Daoy (cell line): Measurements from ENCODE around the gene TEX29. TPM values are rescaled to one million over a fixed set of nuclear protein-coding genes. Genes with fewer than 3 reads are reported as not detected.
A peak's percentile ranks its signal among the peaks of the same experiment; 100 is the strongest.

Source experiments
- DNase-seq: peaks from one replicate; pipeline ENCODE4 v3.0.0-alpha.2; 2015; ENCODE audit warnings: low read depth
- total RNA-seq: library from RNA; depleted of rRNA; stranded (reverse); fragments of >200 nt; shearing (Covaris generic); gene quantifications from 2 replicates; pipeline ENCODE4 v1.2.3, GENCODE V29; 2014

Gene TEX29
- total RNA-seq, 1 experiment from 2014 or later: not detected

DNA sequence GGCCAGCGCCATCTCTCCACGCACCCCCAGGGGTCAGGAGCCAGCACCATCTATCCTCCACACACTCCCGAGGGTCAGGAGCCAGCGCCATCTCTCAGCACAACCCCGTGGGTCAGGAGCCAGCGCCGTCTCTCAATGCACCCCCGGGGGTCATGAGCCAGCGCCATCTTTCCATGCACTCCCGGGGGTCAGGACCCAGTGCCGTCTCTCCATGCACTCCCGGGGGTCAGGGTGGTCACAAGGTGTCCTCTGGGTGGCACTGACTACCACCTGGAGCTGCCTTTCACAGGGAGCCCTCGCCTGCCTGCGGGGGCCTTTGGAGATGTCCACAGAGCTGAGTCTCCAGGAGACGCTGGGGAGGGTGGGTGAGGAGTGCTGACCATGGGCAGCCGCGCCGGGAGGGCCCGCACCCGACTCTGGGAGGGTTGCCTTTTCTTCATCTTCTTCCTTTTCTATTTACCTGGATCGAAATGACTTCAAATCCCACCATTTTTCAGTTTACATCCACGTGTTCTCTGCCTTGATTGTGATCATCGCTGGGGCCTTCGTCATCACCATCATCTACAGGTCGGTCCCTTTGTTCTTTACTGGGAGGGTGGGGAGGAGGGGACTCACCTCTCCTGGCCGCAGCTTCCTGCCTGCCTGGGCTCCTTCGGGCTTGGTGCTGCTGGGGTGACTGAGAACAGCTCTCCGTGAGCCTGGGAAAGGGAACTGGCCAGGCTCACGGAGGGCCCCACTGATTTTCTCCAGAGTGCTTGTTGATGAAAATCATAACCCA lies 19.1 kb downstream of the TEX29 start:
- DNase-seq: no peak

- DNase-seq: no peak
These were observed 21.4 kb downstream of the TEX29 start for GRCh38 chr13:111341886-111342285.

GRCh38 chr13:111342721-111343120 lies 22.3 kb downstream of the TEX29 start:
- DNase-seq: no peak

- DNase-seq: no peak
These were observed 22.9 kb downstream of the TEX29 start for GRCh38 chr13:111343186-111343805.

DNA sequence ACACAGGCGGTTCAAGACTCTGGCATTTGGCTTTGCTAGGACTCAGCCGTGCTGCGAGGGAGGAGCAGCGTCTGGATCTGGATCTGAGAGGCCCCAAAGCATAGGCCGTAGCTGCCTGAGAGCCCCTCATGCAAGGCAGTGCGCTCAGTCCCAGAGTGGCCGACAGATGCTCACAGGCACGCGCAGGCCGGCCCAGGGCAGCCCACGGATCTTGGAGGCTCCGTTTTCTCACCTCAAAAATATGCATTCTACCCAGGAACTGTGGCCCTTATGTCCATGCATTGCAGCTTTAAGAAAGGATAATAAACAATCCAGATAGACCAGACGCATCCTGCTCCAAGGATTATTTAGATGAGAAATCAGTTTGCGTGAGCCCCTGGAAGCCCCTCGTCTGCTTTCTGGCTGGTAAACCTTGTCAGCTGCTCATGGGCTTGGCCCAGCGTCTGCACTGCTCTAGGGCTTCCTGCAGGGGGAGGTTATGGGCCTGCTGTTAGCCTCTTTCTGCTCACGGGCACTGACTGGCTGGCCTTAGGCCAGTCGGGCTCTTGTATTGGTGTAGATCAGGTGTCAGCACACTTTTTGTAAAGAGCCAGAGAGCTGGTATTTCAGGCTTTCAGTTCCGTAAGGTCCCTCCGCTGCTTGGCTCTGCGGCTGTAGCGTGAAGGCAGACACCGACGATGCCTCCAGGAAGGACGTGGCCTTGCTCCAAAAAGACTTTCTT lies 24.2 kb downstream of the TEX29 start:
- DNase-seq: peak; percentile 52

DNA sequence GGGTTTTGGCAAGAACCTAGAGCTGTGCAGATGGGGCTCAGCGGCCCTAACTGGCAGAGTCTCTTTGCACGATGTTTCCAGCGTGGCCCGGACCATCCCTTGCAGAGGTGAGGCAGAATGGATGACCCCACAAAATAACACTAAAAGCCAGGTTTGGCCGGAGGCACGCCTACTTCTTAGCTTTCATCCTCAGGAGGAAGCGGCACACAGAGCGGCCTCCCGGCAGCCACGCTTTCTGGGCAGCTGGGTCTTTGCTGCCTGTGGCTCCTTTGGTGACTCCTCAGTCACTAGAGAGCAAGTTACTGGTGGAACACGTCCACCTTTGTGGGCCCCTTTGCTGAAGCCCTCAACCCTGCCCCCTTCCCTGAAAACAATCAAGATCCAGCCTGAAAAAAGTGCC lies 25.2 kb downstream of the TEX29 start:
- DNase-seq: no peak

- no peak for DNase-seq
These were observed 25.7 kb downstream of the TEX29 start for GRCh38 chr13:111346101-111346680.

GRCh38 chr13:111347438-111347837 lies 27.0 kb downstream of the TEX29 start:
- no peak for DNase-seq

GRCh38 chr13:111353508-111353907 lies 33.1 kb downstream of the TEX29 start:
- DNase-seq: no peak

- DNase-seq: no peak
These were observed 34.3 kb downstream of the TEX29 start for GRCh38 chr13:111354789-111355188.

- no peak for DNase-seq
These were observed 36.4 kb downstream of the TEX29 start for GRCh38 chr13:111356795-111357194.

DNA sequence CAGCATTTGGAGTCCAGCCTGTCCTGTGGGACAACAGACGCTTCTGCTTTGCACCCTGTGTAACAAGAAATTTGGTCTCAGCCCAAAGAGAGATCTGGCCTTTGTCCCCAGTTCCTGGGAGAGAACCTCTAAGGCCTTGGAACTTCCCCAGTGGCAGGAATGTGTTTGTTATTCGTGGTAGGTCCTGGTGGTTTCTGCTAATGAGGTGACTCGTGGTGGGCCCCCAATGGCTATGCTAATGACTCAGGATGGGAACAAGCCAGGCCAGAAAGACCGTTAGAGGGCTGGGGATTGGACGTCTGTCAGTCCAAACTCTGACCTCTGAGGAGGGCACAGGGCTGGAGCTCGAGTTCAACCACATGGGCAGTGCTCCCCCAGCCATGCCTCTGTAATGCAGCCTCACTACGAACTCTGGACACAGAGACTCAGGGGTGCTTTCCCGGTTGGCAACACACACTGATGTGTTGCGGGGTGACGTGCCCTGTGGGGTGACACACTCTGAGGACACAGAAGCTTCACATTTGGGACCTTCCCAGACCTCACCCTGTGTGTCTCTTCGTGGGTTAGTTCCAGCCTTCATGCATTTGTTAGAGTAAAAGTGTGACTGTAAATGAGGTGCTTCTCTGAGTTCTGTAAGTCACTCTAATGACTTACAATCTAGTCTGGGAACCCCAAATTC lies 38.9 kb downstream of the TEX29 start:
- DNase-seq: peak; percentile 53

DNA sequence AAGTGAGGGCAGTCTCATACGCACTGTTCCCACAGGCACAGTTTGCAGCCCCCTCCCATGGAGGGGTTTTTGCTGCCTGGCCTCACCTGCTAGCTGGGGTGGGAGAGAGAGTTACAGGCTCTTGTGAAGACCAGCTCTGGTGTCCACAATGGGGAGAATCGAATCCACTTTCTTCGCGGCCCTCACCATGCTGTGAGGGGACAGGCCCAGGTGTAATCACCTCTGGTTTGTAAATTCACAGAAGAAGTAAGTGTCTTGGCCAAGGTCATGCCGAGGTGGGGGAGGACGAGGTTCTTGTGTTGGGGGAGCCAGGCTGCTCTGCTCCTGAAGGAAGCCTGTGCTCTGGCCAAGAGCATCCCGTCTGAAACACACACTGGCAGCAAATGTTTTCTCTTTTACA lies 39.5 kb downstream of the TEX29 start:
- no peak for DNase-seq

GRCh38 chr13:111360452-111360851 lies 40.0 kb downstream of the TEX29 start:
- no peak for DNase-seq

DNA sequence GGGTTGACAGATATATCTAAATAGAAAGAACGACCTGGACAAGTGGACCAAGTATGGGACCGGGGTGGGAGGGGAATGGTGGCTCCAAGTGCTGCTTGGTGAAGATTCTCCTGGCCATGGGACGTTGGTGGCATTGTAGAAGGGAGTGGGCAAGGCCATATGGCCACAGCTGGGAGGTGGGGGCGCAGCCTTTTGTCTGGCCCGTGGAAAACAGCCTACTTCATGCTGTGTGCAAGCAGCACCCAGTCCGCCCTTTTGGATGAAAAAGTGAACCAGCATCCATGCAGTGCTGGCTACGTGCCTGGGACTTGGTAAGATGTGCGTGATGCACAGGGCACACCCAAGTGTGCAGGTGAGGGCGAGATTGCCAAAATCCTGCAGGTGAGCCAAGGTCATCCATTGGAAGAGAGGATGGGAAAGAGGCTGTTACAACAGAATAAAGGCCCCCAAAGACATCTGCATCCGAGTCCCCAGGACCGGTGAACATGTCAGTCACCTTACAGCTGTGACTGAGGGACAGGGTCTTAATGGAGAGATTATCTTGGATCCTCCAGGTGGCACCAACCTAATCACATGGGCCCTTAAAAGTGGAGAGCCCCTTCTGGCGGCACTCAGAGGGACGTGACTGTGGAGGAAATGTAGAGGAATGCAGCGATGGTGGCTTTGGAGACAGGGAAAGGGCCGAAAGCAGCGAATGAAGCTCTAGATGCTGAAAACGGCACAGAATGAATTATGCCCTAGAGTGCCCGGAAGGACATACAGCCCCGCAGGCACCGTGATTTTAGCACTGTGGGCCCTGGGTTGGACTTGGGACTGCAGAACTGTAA lies 40.8 kb downstream of the TEX29 start:
- no peak for DNase-seq

GRCh38 chr13:111361873-111362648 lies 41.6 kb downstream of the TEX29 start:
- DNase-seq: no peak

GRCh38 chr13:111363121-111363520 lies 42.7 kb downstream of the TEX29 start:
- no peak for DNase-seq

DNA sequence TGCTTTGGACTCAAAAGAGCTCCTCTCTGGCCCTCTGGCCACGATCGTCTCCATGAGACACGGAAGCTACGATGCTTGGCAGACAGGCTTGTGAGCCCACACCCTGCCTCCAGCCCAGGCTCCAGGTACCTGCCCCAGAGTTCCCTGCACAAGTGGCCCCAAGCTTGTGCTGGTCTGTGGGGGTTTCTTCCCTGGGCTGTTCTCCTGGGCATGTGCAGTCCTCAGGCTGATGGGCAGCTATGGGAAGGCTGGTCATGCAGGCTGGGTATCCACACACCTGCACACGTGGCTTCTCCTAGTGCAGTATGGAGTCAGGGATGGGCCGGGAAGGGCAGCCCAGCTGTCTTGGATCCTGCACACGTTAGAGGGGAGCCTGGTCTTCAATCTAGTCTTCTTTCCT lies 43.1 kb downstream of the TEX29 start:
- no peak for DNase-seq

DNA sequence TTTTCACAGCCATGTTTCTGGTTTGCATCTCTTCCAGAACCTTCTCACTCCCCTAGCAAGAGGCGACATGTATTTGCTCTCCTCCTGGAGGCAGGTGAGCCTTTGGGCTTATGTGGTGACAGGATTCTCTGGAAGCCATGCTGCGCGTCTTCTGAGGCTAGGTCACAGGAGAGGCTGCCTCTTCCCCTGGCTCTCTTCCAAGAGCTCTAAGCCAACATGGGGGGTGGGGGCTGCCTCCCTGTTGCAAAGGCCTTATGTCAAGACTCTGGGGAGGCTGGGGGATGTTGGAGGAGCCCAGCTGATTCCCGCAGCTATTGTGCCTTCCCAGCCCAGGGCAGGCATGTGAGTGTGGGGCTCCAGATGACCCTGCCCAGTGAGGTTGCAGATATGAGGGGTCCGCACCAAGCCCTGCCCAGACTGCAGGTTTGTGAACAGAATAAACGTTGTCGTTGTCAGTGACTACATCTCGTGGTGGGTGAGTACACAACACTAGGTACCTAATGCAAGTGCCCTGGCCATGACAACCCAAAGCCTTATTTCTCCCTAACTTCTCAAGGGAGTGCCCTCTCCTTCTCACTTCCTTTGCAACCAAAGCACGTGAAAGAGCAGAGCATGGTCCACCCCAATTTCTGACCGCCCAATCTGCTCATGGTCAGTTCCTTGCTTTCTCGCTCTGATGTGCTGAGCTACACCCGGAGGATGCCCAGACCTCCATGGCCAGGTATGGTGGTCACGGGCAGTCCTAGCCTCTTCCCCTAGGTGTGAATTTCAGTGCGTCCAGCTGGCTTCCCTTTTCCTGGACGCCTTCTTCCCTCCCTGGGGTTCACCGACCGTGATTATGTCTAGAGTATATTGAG lies 44.9 kb downstream of the TEX29 start:
- DNase-seq: no peak
